GM10266 (cell line): ENCODE measurements around the gene ALX1.

ENCODE experiments used
- DNase-seq: peaks from one replicate; pipeline ENCODE4 v3.0.0; 2012; ENCODE audit errors: extremely low spot score
- TF ChIP-seq, protein P1 (sequence below): IDR thresholded peaks from 2 replicates; pipeline ENCODE4 v1.5.1; 2012; ENCODE audit warnings: mild to moderate bottlenecking, low read depth; ENCODE audit not compliant: control insufficient read depth, insufficient read depth; ENCODE audit errors: missing control alignments

ALX1 gene

GRCh38 chr12:85322715-85323114 is 42.7 kb downstream of the ALX1 start:
- DNase-seq: peak; percentile 15
- TF ChIP-seq, protein P1, sequence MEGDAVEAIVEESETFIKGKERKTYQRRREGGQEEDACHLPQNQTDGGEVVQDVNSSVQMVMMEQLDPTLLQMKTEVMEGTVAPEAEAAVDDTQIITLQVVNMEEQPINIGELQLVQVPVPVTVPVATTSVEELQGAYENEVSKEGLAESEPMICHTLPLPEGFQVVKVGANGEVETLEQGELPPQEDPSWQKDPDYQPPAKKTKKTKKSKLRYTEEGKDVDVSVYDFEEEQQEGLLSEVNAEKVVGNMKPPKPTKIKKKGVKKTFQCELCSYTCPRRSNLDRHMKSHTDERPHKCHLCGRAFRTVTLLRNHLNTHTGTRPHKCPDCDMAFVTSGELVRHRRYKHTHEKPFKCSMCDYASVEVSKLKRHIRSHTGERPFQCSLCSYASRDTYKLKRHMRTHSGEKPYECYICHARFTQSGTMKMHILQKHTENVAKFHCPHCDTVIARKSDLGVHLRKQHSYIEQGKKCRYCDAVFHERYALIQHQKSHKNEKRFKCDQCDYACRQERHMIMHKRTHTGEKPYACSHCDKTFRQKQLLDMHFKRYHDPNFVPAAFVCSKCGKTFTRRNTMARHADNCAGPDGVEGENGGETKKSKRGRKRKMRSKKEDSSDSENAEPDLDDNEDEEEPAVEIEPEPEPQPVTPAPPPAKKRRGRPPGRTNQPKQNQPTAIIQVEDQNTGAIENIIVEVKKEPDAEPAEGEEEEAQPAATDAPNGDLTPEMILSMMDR: no peak

- DNase-seq: no peak
- TF ChIP-seq, protein P1: no peak
Observed at GRCh38 chr12:85325442-85325841, 45.4 kb downstream of the ALX1 start.

DNA sequence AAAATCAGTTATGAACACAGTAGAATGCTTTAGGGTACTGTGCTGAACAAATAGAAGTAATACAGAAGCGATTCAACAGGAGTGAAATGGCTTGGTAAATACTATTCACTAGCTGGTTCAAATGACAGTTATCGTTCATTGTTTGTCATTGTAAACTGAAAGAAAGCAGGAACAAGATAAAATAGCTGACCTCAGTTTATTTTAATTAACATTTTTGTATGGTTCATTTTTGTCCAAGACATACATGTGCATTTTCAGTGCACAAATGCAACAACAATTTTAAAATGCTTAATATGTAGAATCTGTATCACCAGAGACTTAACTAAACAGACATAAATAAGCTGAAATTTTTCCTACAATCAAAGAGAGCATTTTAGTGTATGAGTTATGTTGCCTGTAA is 49.9 kb downstream of the ALX1 start:
- TF ChIP-seq, protein P1: no peak
- DNase-seq: no peak

DNA sequence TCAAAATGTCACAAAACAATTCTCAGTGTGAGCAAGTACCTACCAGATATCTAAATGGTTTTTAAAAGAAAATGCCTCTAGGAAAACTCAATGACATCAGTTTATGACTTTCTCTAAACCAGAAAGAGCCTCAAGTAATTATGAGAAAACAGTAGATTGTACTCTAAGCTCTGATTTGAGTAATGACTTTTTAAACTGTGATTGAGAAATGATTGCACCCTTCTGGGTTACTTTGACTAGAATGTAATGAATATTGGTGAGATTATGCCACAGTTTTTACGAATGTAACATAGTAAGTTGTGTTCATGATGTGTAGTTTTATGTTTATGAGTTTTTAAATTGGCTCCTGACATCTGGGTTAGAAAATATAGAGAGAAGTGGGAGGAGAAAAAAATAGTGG is 68.8 kb downstream of the ALX1 start:
- TF ChIP-seq, protein P1: no peak
- no peak for DNase-seq

DNA sequence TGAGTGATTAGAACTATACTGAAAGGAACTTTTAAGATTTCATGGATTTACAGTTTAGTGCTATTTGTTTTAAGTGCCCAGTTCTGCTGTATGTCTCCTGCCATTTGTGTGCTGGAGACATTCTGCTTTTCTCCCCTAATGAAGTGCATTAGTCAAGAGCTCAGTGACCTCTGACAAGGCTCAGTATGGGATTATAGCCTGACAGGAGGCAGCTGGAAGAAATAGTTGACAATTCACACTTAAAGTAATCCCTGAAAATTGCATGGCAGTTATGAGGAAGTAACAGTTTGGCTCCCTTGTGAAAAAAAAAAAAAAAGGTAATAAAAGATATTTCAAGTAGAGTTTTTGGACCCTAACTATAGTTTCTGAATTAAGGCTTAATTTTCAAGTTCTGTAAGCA is 70.3 kb downstream of the ALX1 start:
- TF ChIP-seq, protein P1: no peak
- DNase-seq: no peak
